ENCODE results near the gene PLET1.
"Not testable (repeated sequence)": the region's sequence is repeated elsewhere in the genome, so short reads cannot be mapped to it uniquely, and the experiment has no call there.

PLET1 gene

DNA sequence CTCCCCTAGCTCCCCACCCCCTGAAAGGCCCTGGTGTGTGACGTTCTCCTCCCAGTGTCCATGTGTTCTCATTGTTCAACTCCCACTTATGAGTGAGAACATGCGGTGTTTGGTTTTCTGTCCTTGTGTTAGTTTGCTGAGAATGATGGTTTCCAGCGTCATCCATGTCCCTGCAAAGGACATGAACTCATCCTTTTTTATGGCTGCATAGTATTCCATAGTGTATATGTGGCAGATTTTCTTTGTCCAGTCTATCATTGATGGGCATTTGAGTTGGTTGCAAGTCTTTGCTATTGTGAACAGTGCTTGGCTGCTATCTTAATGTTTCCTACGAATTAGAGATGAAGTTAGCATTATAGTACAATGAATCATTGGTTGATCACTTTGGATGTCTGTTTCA lies 61.6 kb downstream of the PLET1 start:
- not testable (repeated sequence) for H3K36me3 ChIP-seq (ENCODE audit: control insufficient read depth in 1 of 2, insufficient read depth in 2 of 2, low read length in 2 of 2); H3K27ac ChIP-seq (ENCODE audit: low read depth, low read length); H3K9me3 ChIP-seq (ENCODE audit: control insufficient read depth in 1 of 2, low read length in 2 of 2); H3K27me3 ChIP-seq (ENCODE audit: control insufficient read depth in 1 of 2, insufficient read depth in 2 of 2, low read length in 2 of 2); H3K9ac ChIP-seq (ENCODE audit: low read depth in 1 of 2, low read length in 2 of 2); H3K4me1 ChIP-seq (ENCODE audit: control insufficient read depth in 1 of 2, insufficient read depth in 2 of 2, low read length in 2 of 2); H3K4me3 ChIP-seq (ENCODE audit: low read depth in 1 of 2, low read length in 2 of 2)

Data from duodenal mucosa (tissue), 2 donors.